K562 (cell line): ENCODE results near the gene MRPL4. TPM values are rescaled to one million over a fixed set of nuclear protein-coding genes. Genes with fewer than 3 reads are reported as not detected.

ENCODE experiments used
- DPF2 ChIP-seq: fragments of 450-650 bp; IDR thresholded peaks from 2 replicates; pipeline ENCODE4 v1.6.1; 2016
- FOXM1 ChIP-seq, 2 experiments: fragments of 450-650 bp in 1 of 2; sonication (generic) in 1 of 2; formaldehyde crosslinking in 1 of 2; IDR thresholded peaks; 2 replicates each; pipeline versions ENCODE4 v1.6.1 to v1.9.0; 2017 to 2022; ENCODE audit warnings: low read depth in 2 of 2, mild to moderate bottlenecking in 2 of 2, missing genetic modification reagents in 1 of 2, moderate library complexity in 1 of 2
- FOXP1 ChIP-seq: sonication (generic); formaldehyde crosslinking; IDR thresholded peaks from 2 replicates; pipeline ENCODE4 v1.8.0; 2022; ENCODE audit warnings: mild to moderate bottlenecking, missing genetic modification reagents
- JUND ChIP-seq, 2 experiments: IDR thresholded peaks; 2 replicates in 1 of 2; 3 replicates in 1 of 2; pipeline ENCODE4 v1.6.1; 2011; ENCODE audit warnings: borderline replicate concordance in 2 of 2, low read depth in 2 of 2, low read length in 2 of 2, improper control_type of control experiment in 1 of 2, missing biosample characterization in 1 of 2, missing genetic modification characterization in 1 of 2, missing genetic modification reagents in 1 of 2
- KLF13 ChIP-seq: fragments of 450-650 bp; IDR thresholded peaks from 2 replicates; pipeline ENCODE4 v1.6.1; 2016; ENCODE audit warnings: missing genetic modification characterization, low read depth, mild to moderate bottlenecking, missing compliant biosample characterization, moderate library complexity, borderline replicate concordance
- MAFG ChIP-seq: fragments of 450-650 bp; conservative IDR thresholded peaks from 2 replicates; pipeline ENCODE4 v1.6.1; 2016; ENCODE audit warnings: missing genetic modification characterization, missing compliant biosample characterization
- MNT ChIP-seq, 2 experiments: fragments of 450-650 bp; conservative IDR thresholded peaks; 2 replicates each; pipeline ENCODE4 v1.6.1; 2017; ENCODE audit warnings: mild to moderate bottlenecking in 2 of 2, moderate library complexity in 2 of 2
- NCOA4 ChIP-seq: fragments of 450-650 bp; IDR thresholded peaks from 2 replicates; pipeline ENCODE4 v1.6.1; 2018; ENCODE audit warnings: mild to moderate bottlenecking; ENCODE audit not compliant: partially characterized antibody
- NR4A1 ChIP-seq, 2 experiments: fragments of 250-450 bp in 1 of 2; fragments of 450-650 bp in 1 of 2; sonication (Bioruptor Pico) in 1 of 2; IDR thresholded peaks; 2 replicates each; pipeline versions ENCODE4 v1.4.0 to v1.6.1; 2016 to 2020; ENCODE audit warnings: mild to moderate bottlenecking in 2 of 2, missing compliant biosample characterization in 1 of 2, missing genetic modification characterization in 1 of 2, moderate library complexity in 1 of 2
- NRF1 ChIP-seq, 2 experiments: fragments of 450-650 bp; IDR thresholded peaks in 1 of 2; conservative IDR thresholded peaks in 1 of 2; 2 replicates each; pipeline ENCODE4 v1.6.1; 2014; ENCODE audit warnings: mild to moderate bottlenecking in 2 of 2
- POLR2A ChIP-seq: fragments of 450-650 bp; conservative IDR thresholded peaks from 2 replicates; pipeline ENCODE4 v1.6.1; 2016
- POLR2B ChIP-seq: fragments of 450-650 bp; IDR thresholded peaks from 2 replicates; pipeline ENCODE4 v1.6.1; 2018; ENCODE audit warnings: low read depth; ENCODE audit not compliant: partially characterized antibody
- POLR3G ChIP-seq: IDR thresholded peaks from 2 replicates; pipeline ENCODE4 v1.6.1; 2011; ENCODE audit not compliant: insufficient read length, insufficient replicate concordance; ENCODE audit errors: extremely low read depth
- SRSF7 ChIP-seq: fragments of 200-400 bp; formaldehyde crosslinking; optimal IDR thresholded peaks from 2 replicates; pipeline ENCODE3; 2017; ENCODE audit warnings: mild to moderate bottlenecking, low read depth, low read length
- TAF7 ChIP-seq: fragments of 450-650 bp; IDR thresholded peaks from 2 replicates; pipeline ENCODE4 v1.6.1; 2016; ENCODE audit warnings: missing genetic modification characterization, missing compliant biosample characterization
- ZNF586 ChIP-seq: fragments of 450-650 bp; formaldehyde crosslinking; conservative IDR thresholded peaks from 2 replicates; pipeline ENCODE4 v1.4.0; 2020; ENCODE audit warnings: mild to moderate bottlenecking, moderate library complexity
- ZNF75A ChIP-seq: fragments of 450-650 bp; formaldehyde crosslinking; IDR thresholded peaks from 2 replicates; pipeline ENCODE4 v1.4.0; 2020; ENCODE audit warnings: mild to moderate bottlenecking
- polyA plus RNA-seq, 8 experiments: library from polyadenylated mRNA; depleted of rRNA in 4 of 8; stranded (reverse) in 5 of 8; unstranded in 3 of 8; fragments of >200 nt; fragmentation: Nextera tagmentation in 2 of 8; fragmentation: Illumina TruSeq in 1 of 8; extraction: Ambion mirVana in 2 of 8; extraction: Trizol in 1 of 8; gene quantifications; 2 replicates each; pipeline versions ENCODE4 v1.2.1 to v1.2.3, GENCODE V29; 2011 to 2014; ENCODE audit warnings: inconsistent platforms in 1 of 8, missing spikeins in 1 of 8
- total RNA-seq, 7 experiments: library from RNA; depleted of rRNA in 6 of 7; stranded (reverse); fragments of >200 nt in 6 of 7; fragmentation: Illumina TruSeq in 2 of 7; extraction: Trizol in 2 of 7; gene quantifications; 2 replicates each; pipeline versions ENCODE4 v1.2.1 to v1.2.3, GENCODE V29; 2011 to 2021; ENCODE audit warnings: low replicate concordance in 1 of 7
- TF ChIP-seq, protein P1 (sequence below): fragments of 450-650 bp; IDR thresholded peaks from 2 replicates; pipeline ENCODE4 v1.6.1; 2016; ENCODE audit warnings: antibody characterized with exemption
- TF ChIP-seq, protein P2 (sequence below), 3 experiments: fragments of 200-800 bp in 1 of 3; sonication (Bioruptor generic) in 1 of 3; sonication (generic) in 1 of 3; formaldehyde crosslinking in 1 of 3; IDR thresholded peaks; 2 replicates each; pipeline versions ENCODE4 v1.6.1 to v1.8.0; 2016 to 2022; ENCODE audit warnings: mild to moderate bottlenecking in 2 of 3, missing compliant biosample characterization in 2 of 3, missing genetic modification characterization in 2 of 3, missing genetic modification reagents in 1 of 3
- TF ChIP-seq, protein P3 (sequence below), 2 experiments: IDR thresholded peaks; 2 replicates each; pipeline ENCODE4 v1.6.1; 2011; ENCODE audit warnings: borderline replicate concordance in 1 of 2, control low read depth in 1 of 2, low read depth in 1 of 2, low read length in 1 of 2, mild to moderate bottlenecking in 1 of 2, mixed read lengths in 1 of 2, moderate library complexity in 1 of 2; ENCODE audit not compliant: insufficient read depth in 1 of 2, insufficient read length in 1 of 2, poor library complexity in 1 of 2, severe bottlenecking in 1 of 2; ENCODE audit errors: extremely low read depth in 1 of 2

Gene MRPL4
- total and polyA plus RNA-seq, 9 of the 15 experiments (the other 6 are each of a cell fraction or from before 2014, with no cell fraction given), result 1.4 to 239 (median 64.9) TPM

GRCh38 chr19:10289167-10289835 is 37.3 kb downstream of the MRPL4 start (continued):
- TF ChIP-seq ZNF75A (CRISPR knock-in tag) (no peak), NR4A1 (CRISPR knock-in tag; IDR thresholded peaks at IDR 0.05) (0 out of 2 replicates have a peak, but pooled peaks have one; percentile 30), NR4A1 (tag; IDR thresholded peaks at IDR 0.05) (no peak), POLR2B (no peak), TAF7 (tag) (no peak), NRF1 (conservative IDR thresholded peaks at IDR 0.05 in 1 of 2, IDR thresholded peaks at IDR 0.05 in 1 of 2) (peak; percentile 75 to 80), NCOA4 (no peak), SRSF7 (no peak), MAFG (no peak), DPF2 (no peak; the same call in 1 of the 2 replicates), FOXP1 (peak; percentile 88), POLR3G (no peak), KLF13 (tag) (peak; percentile 86), FOXM1 (IDR thresholded peaks at IDR 0.05; ENCODE audit: low read depth) (no peak), FOXM1 (CRISPR knock-in tag; IDR thresholded peaks at IDR 0.05; ENCODE audit: low read depth) (no peak; the same call in 1 of the 2 replicates), ZNF586 (no peak), MNT (conservative IDR thresholded peaks at IDR 0.05) (peak; percentile 98 to 99), POLR2A (peak; percentile 73), JUND (IDR thresholded peaks at IDR 0.05; ENCODE audit: borderline replicate concordance, low read depth, low read length) (peak; percentile 3; the same call in 1 of the 2 replicates), JUND (tag; IDR thresholded peaks at IDR 0.05; ENCODE audit: borderline replicate concordance, low read depth, low read length) (no peak)
- TF ChIP-seq, protein P1, sequence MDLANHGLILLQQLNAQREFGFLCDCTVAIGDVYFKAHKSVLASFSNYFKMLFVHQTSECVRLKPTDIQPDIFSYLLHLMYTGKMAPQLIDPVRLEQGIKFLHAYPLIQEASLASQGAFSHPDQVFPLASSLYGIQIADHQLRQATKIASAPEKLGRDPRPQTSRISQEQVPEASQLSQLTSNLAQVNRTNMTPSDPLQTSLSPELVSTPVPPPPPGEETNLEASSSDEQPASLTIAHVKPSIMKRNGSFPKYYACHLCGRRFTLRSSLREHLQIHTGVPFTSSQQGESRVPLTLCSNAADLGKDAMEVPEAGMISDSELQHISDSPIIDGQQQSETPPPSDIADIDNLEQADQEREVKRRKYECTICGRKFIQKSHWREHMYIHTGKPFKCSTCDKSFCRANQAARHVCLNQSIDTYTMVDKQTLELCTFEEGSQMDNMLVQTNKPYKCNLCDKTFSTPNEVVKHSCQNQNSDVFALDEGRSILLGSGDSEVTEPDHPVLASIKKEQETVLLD, result no peak; the same call in 1 of the 2 replicates
- TF ChIP-seq, protein P2, sequence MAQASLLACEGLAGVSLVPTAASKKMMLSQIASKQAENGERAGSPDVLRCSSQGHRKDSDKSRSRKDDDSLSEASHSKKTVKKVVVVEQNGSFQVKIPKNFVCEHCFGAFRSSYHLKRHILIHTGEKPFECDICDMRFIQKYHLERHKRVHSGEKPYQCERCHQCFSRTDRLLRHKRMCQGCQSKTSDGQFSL (CRISPR knock-in tag; IDR thresholded peaks at IDR 0.05), result peak; percentile 86
- TF ChIP-seq, protein P2 (tag; IDR thresholded peaks at IDR 0.05), result no peak
- TF ChIP-seq, protein P3, sequence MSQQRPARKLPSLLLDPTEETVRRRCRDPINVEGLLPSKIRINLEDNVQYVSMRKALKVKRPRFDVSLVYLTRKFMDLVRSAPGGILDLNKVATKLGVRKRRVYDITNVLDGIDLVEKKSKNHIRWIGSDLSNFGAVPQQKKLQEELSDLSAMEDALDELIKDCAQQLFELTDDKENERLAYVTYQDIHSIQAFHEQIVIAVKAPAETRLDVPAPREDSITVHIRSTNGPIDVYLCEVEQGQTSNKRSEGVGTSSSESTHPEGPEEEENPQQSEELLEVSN (IDR thresholded peaks at IDR 0.05; ENCODE audit: borderline replicate concordance in 1 of 2, extremely low read depth in 1 of 2, insufficient read depth in 1 of 2, insufficient read length in 1 of 2, low read depth in 1 of 2, low read length in 1 of 2, poor library complexity in 1 of 2, severe bottlenecking in 1 of 2), result peak; percentile 82 to 97
